ENCODE data around the gene CUL7.

GRCh38 chr6:43097502-43097901, 43.9 kb upstream of the CUL7 start:
- TF ChIP-seq, protein P1, sequence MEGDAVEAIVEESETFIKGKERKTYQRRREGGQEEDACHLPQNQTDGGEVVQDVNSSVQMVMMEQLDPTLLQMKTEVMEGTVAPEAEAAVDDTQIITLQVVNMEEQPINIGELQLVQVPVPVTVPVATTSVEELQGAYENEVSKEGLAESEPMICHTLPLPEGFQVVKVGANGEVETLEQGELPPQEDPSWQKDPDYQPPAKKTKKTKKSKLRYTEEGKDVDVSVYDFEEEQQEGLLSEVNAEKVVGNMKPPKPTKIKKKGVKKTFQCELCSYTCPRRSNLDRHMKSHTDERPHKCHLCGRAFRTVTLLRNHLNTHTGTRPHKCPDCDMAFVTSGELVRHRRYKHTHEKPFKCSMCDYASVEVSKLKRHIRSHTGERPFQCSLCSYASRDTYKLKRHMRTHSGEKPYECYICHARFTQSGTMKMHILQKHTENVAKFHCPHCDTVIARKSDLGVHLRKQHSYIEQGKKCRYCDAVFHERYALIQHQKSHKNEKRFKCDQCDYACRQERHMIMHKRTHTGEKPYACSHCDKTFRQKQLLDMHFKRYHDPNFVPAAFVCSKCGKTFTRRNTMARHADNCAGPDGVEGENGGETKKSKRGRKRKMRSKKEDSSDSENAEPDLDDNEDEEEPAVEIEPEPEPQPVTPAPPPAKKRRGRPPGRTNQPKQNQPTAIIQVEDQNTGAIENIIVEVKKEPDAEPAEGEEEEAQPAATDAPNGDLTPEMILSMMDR (IDR thresholded peaks at IDR 0.05), result no peak
- TF ChIP-seq POLR2AphosphoS5 (IDR thresholded peaks at IDR 0.05), result no peak
- TF ChIP-seq EP300 (IDR thresholded peaks at IDR 0.05), result no peak
